Dedifferentiated amniotic fluid mesenchymal stem cell (primary cell): ENCODE results near the gene SOX10.

Experiments used
- DNase-seq: peaks from one replicate; pipeline ENCODE4 v3.0.0-alpha.2; 2016; ENCODE audit errors: extremely low spot score

The SOX10 gene

DNA sequence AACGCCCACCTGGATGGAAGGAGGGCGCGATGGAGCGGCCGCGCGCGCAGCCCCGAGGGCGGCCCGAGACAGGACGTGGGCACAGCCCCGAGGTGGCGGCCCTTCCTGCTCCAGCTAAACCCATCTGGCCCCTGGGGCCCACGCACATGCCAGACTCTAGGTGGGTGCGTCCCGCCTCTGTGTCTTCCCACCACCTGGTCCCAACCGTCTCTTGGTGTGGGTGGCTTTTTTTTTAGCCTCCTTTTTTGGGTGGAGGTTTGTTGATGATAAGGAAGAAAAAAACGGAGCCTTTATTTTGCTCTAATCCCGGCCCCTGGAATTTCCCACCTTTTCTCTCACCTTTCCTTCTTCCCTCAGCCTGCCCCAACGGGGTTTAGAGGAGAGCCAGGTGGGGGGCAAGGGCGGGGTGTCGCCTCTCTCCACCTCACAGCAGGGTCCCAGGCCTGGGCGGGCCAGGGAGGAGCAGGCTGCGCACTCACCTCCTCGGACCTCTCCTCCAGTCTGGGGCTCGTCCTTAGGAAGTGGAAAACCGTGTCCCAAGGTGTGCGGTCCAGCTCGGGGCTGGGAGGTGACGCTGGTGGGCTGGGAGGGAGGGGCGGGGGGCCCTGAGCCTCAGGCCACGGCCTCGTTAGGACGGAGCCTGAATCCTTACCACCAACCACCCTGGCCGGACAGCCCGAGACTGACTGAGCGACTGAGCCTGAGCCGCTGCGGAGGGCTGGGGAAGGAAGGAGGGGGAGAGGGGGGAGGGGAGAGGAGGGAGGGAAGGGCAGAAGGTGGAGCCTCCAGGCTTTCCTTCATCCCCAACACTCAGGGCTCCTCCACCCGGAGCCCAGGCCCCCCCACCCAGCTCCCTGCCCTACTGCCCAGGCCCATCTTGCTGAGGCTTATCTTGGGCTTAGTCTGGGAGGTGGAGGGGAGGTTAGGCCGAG lies at the start of gene SOX10:
TSS of gene SOX10 (minus strand) at position 696 of the 932 bp plus-strand sequence. CDS start 771 bp downstream, outside the sequence.
- no peak for DNase-seq

DNA sequence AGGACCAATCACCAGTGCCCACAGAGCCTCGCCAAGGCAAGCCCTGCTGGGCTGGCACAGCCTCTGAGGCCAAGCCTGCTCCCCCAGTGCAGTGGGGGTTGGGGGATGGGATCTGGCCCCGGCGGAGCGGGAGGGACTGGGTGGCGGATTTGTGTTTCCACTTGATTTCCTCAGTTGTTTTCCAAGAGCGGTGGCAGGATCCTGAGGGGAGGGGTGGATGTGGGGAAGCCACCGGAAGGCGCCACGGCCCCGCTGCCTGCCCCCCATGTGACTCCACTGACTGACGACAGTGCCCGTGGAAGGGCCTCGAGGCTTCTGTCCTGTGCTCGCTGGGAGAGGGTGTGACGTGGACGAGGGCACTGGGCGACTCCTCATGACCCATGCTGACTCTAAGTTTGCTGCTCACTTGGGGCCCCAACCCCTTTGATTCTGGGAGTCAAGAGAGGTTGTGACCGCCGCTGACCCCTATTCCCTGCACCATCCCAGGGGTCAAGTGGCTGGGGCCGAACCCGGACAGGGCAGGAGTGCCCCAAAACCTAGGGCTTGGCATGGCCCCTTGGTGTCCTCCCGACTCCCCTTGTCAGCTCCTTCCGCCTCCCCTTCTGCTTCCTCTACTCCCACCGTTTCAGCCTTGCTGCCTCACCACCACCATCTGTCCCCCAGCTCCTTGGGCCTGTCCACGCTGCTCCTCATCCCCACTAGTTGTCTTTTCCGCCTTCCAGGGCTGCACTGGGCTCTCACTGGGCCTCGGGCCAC lies 49.3 kb upstream of the SOX10 start:
- DNase-seq: no peak

DNA sequence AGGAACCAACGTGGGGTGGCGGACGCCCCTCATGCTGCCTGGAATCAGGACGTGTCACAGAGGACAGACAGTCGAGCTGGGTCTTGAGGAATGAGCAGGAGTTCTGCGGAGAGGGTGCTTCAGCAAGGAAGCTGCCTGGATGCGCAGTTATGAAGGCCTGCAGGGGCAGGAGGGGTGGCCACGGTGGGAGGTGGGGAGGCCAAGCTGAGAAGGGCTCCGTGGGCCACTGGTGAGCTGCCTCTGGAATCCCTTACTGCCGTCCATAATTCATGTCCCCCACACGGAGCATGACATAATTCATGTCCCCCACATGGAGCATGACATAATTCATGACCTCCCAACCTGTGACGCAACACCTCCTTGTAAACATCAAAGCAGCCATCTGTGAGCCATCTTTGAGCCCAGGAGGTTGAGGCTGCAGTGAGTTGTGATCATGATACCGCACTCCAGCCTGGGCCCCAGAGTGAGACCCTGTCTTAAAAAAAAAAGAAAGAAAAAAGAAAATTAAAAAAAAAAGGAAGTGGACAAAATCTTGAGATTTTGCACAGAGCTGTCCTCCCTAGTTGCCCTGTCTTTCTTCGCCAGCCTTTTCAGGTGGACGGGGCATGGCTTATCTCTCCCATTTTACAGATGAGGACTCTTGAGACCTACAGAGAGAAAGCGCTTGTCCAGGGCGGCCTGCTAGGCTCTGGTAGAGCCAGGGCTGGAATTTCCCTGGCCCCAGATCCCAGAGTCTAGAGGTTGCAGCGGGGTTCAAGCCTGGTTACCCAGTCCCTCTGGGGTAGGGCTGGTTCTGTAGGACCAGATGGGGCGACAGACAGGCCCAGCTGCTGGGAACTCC lies 48.5 kb upstream of the SOX10 start:
- no peak for DNase-seq

DNA sequence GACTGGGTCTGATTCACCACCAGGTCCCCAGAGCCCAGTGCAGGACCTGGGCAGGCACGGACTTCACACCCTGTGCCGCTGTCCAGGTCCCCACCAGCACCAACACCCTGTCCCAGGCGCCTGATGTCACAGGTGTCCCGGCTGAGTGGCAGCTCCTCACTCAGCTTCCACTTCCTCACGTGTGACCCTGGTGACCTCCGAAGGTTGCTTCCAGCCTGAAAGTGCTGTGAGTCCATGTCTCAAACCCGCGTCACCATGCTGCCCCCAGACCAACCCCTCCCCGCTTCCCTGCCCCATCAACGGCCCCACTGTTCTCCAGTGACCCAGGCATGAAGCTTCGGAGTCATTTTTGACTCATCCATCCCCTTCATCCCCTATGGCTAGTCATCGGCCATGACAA lies 47.1 kb upstream of the SOX10 start:
- no peak for DNase-seq

DNA sequence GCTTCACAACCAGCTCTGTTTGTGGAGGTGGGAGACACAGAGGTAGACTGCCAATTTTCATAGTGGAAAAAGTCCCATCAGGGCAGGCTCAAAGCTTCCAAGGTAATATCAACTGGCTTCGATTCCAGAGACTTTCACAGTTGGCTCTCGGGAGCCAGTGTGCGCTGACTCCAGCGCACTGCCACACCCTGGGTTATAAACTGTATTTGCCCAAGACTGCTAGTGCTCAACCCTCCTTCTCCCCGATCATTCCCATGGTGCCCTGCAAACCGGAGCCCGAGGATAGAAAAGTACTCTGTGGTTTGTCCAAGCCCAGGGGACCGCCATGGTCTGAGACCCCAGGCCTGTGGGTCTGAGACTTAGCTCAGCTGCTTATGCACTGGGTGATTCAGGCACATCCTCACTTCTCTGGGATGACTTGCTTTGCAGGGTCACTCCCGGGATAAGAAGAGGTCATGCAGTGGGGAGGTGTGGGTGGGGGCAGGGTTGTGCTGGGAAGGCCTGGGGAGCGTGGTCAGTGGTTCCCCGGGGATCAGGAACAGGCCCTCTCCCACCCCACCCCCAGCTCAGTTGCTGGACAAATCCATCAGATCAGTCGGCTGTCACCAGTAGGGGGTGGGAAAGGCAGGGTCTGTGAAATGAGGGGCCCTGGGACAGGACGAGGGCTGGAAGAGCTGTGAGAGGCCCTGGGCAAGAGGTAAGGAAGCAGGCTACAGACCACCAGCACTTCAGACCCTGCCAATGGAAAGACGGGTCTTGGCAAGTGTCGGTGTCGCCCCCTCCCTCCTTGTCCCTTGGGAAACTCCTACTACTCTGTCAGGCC lies 46.2 kb upstream of the SOX10 start:
- no peak for DNase-seq

DNA sequence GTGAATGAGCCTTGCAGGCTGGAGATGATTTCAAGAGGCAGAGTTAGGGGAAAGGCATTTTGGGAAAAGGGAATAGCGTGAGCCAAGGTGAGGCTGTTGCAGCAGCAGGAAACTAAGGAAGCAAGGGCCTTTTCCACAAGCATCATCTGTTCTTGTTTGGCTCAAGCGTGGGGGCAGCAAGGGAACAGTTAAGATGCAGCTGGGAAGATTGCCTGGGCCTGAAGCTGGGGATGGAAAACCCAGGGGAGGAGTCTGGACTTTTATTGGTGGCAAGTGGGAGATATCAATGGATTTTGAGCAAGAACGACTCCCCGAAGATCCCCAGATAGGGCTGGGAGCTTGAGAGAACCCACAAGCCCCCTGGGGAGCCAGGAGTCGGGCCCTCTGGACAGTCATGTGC lies 45.5 kb upstream of the SOX10 start:
- DNase-seq: no peak

DNA sequence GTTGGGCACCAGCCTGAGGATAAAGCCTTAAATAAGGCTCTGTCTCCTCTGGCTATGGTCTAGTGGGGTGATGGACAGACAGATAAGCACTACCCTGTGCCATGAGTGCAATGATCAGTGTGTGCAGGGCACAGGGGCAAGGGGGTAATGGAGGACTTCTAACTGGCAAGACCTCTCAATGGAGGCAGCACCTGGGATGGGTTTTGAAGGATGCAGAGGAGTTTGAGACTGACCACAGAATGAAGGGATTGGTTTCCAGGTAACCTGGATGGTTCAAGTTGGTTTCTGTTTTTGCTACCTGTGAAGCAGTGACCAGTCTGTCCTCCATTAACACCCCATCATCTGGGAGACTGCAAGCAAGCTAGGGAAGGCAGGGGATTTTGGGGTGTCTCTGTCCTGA lies 45.0 kb upstream of the SOX10 start:
- DNase-seq: no peak

DNA sequence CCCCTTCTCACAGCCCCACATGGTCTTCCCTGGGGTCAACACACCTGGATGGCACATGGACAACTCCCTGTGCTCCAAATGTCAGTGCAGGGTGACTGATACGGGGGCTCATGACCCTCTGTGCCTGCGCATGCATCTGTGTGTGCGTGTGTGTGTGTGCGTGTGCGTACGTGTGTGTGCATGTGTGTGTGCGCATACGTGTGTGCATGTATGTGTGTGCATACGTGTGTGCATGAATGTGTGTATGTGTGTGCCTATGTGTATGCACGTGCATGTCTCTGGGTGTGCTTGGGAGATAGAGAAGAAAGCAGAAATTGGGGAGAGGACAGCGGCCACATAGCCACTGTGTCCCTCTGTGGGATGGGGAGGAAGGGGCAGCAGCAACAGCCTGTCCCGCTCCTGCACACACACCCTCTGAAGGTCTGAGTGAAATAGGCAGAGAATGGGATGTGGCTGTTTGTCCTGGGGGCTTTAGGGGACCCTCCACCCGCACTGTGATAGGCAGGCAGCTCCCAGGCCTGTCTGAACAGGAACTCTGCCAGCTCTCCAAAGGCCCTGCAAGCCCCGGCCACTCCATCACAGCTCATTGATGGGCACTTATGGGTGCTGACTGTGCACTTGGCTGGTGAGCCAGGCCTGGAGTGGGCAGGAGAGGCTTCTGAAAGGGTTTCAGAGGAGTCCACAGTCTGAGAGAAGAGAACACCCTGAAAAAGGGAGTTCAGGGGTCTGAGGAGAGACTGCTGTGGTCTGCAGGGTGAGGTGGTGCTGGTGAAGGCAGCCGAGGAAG lies 44.2 kb upstream of the SOX10 start:
- no peak for DNase-seq

DNA sequence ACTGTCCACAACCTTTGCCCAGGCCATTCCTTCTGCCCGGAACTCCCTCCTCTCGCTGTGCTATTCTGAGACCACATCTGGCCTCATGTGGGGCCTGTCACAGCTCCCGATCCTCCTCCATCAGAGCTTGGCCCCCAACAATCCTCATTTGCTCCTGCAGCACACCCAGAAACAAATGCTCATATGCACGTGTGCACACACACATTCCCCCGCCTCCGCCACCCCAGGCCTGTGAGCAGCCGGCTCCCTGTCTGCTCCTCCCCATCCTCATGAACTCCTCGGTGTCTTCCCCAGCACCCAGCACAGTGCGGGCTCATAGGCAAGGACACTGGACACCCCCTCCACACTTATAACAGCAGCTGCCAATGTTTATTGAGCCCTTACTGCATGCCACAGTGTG lies 43.1 kb upstream of the SOX10 start:
- DNase-seq: no peak

DNA sequence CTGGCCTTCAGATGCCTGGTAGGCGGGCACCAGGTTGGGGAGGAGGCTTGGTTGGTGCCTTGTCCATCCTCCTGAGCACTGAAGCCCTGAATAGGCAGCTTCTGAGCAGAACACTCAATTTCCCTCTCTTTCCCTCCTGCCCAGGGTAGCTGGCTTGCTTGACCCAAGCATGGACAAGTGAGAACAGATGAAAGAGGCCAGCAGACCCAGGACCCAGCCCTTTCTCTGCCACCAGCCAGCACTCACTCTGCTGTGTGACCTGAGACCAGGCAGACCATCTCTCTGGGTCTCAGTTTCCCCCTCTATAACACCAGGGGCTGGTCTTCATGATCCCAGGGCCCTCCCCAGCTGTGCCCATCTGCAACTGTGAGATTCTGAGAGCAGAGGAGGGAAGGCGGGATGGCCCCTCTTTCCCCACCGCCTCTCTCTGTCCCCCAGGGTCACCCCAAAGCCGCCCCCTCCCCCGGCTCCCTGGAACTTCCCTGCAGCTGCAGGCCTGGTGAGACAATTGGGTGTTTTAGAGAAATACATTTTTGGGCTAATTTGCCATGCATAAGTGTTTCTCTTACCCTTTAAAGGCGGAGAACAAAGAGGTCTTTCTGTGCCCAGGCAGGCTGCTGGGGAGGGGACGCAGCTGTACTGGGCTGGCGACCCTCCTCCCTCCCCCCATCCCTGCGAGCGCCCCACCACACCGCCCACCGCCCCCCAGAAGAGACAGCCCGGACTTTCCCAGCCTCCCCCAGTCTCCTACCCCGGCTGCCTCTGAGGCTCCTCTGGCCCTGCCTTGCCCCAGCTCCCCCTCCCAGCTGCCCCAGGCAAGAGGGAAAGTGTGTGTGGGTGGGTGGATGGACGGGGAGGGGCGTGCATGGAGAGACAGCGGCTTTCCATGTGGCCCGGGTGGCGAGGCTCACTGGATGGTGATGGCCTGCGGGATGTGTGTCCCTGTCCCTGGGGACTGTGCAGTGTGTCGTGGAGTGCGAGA lies 42.1 kb upstream of the SOX10 start:
- DNase-seq: no peak

DNA sequence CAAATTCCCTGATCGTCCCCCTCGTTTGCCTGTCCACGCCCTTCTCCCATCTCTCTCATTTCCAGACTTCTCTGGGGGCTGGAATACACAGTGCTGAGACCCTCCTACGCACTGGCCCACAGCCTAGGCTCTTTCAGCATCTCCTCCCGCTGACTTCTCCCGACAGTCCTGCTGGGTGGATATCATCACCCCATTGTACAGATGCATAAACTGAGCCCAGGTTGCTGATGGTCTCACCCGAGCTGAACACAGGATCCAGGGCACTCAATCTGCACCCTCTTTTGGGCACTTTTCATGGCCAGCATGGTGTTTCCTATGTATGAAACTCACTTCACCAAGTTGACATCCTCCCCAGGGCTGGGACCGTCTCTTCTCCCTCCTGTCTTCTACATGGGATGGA lies 41.2 kb upstream of the SOX10 start:
- DNase-seq: no peak

DNA sequence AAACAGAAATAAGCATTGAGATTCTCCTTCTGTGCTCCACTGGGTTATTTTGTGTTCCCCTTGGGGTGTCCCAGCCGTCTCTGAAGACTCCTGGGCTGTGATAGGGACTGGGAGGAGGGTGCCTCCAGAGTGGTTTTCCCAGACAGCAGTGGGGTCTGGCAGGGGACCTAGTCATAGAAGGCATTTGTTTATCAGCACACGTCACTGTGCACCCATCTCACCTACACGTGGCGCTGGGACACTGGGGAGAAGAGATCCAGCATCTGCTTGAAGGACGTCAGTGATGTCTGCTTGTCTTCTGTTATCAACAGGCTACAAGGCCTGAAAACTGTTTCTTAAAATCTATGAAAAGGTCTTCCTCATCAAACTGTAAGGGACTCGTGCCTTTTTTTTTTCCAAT lies 38.7 kb upstream of the SOX10 start:
- DNase-seq: no peak

DNA sequence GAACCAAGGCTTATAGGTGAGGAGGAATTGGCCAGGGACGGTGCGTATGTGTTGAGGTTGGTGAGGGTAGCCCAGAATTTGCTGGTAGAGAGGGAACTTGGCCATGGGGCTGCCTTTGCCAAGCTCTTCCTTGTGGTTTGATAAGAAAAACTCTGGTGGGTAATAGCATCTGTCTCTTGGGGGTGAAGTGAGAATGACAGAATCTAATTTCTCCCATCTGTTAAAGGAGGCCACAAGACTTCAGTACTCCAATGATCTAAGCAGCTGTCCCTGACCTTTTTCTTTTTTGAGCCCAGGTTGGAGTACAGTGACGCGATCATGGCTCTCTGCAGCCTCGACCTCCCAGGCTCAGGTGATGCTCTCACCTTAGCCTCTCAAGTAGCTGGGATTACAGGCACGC lies 36.9 kb upstream of the SOX10 start:
- DNase-seq: no peak

DNA sequence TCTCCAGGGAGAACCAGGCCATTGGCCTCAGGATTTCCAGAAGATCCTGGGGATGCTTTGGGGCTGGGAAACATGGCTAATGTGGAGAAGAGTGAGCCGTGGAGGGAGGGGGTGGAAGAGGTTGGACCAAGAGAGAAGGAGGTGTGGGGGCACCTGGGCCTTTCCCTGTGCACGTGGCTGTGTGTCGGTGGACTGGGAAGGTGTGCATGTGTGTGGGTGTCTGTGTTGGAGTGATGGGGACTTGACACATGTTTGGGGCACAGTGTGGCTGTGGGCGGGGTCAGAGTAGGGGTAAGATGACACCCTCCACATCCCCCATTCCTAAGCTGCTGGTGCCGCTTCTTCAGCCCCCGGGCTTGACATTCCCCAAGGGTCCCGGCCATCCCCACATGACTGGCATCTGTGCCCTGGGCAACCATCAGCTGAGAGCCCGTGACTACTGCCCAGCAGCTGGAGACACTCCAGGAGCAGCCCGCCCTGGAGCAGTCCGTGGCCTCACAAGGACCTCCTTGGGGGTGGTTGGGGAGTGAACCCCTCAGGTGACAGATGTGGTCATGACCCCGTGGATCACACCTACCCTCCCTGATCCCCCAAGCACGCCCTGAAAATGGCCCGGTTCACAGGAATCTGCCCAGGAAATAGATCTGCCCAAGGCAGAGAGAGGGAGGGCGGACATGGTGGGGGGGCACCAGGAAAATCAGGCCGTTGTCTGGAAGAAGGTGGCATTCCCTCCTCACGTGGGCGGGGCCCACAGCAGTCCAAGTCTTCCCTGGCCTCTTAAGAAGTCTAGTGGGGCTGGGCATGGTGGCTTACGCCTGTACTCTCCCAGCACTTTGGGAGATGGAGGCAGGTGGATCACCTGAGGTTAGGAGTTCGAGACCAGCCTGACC lies 34.8 kb upstream of the SOX10 start:
- DNase-seq: no peak

DNA sequence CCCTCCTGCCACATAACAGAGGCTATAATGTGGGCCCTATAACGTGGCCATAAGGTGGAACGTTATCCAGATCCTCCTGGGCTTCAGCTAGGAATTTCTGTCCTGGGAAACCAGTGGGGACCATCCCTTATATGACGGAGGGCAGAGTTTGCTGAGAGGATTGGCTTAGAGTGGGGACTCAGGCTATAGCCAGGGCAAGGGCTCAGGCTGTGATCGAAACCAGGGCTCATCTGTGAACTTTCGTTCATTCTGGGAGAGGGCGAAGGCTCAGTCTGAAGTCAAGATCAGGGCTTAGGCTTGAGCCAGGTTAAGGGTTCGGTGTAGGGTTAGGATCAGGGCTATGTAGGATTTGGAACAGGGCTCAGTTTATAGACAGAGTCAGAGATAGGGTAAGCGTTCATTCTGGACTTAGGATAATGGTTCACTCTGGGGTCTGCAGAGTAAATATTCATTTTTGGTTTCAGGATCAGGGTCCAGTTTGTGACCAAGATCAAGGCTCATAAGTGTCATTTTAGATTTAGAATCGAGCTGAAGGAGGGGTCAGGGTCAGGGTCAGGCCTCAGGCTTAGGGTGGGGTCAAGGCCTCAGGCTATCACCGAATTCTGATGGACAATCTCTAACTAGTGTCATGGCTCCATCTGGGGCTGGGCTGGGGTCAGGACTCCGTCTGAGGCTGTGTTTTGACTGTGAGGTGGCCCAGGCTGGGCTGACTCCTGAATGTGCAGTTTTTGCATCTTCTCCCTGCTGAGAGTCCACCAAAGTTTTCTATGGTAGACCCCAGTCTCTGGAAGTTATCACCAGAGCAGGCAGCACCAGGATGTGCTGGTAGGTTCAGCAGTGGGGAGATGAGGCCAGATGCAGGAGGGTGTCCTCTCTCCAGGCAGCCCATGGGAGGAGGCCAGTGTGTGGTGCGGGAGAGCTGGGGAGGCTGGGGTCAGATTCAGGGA lies 33.9 kb upstream of the SOX10 start:
- no peak for DNase-seq

DNA sequence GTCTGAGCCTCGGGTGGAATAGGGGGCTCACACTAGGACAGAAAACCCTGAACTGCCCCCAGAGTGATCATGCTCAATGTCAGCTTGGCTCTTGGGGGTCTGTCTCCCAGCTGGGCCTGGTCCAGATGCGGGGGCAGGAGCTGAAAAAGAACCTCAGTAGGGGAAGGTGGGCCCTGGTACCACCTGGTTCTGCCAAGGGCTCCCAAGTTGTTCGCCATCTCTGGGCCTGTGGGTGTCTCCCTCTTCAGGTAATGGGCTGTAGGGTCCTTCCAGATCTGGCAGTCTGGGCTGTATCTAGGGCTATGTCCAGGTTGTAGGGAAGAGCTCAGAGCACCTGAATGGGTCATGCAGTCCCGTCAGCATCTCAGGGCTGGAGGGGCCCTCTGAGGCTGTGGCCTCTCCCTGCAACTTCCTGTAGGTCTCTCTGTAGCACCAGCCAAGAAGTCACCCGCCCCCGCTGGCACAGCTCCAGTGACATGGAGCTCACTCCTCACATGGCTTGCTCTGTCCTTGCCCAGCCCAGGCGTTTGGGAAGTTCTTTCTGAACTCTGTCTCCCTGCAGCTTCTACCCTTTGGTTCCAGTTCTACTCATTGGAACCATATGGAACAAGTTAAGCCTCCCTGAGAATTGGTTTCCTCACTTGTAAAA lies 33.0 kb upstream of the SOX10 start:
- peak; percentile 31 for DNase-seq
